CD4-positive, alpha-beta memory T cell (primary cell): Measurements from ENCODE around the gene JAK1. TPM values are rescaled to one million over a fixed set of nuclear protein-coding genes. Genes with fewer than 3 reads are reported as not detected.

Experiments
- CTCF ChIA-PET: fragments of 350-600 bp; sonication (Branson Sonifier 250); formaldehyde crosslinking; loops from one replicate; lab custom pipeline; 2021; ENCODE audit warnings: inconsistent platforms; ENCODE audit not compliant: partially characterized antibody; lab: Charles Lee
- POLR2A ChIA-PET: fragments of 350-600 bp; sonication (Branson Sonifier 250); formaldehyde crosslinking; loops from one replicate; lab custom pipeline; 2021; ENCODE audit not compliant: partially characterized antibody; lab: Charles Lee
- DNase-seq, 5 donors: peaks; one replicate each; pipeline versions ENCODE4 v3.0.0 to v3.0.0-alpha.2; 2020 to 2022; ENCODE audit warnings: mixed read lengths in 1 of 5
- H3K27ac ChIP-seq: one replicate; pipeline ENCODE4 v1.7.0; 2013; ENCODE audit warnings: low read depth, low read length
- H3K27me3 ChIP-seq: 2 replicates; pipeline ENCODE4 v1.7.0; 2013; ENCODE audit warnings: mild to moderate bottlenecking, low read length, moderate library complexity; ENCODE audit not compliant: insufficient read depth
- H3K36me3 ChIP-seq: 2 replicates; pipeline ENCODE4 v1.7.0; 2013; ENCODE audit warnings: mild to moderate bottlenecking, low read length, moderate library complexity; ENCODE audit not compliant: insufficient read depth
- H3K4me1 ChIP-seq: 2 replicates; pipeline ENCODE4 v1.7.0; 2013; ENCODE audit warnings: mild to moderate bottlenecking, low read length, moderate library complexity; ENCODE audit not compliant: insufficient read depth
- H3K4me3 ChIP-seq, 2 donors: one replicate each; pipeline ENCODE4 v1.7.0; 2013; ENCODE audit warnings: low read length in 2 of 2, mild to moderate bottlenecking in 1 of 2
- H3K9me3 ChIP-seq, 2 donors: one replicate each; pipeline ENCODE4 v1.7.0; 2013; ENCODE audit warnings: low read length in 2 of 2, control low read depth in 1 of 2; ENCODE audit not compliant: control insufficient read depth in 1 of 2
- H3K27ac Mint-ChIP-seq, 7 donors: one replicate each; pipeline ENCODE4 v1.8.0; 2020 to 2021; ENCODE audit warnings: mixed read lengths in 7 of 7, mild to moderate bottlenecking in 6 of 7, inconsistent platforms in 3 of 7, moderate library complexity in 3 of 7
- H3K27me3 Mint-ChIP-seq, 2 donors: one replicate each; pipeline ENCODE4 v1.8.0; 2020 to 2021; ENCODE audit warnings: mixed read lengths in 2 of 2
- H3K36me3 Mint-ChIP-seq, 2 donors: one replicate each; pipeline ENCODE4 v1.8.0; 2020 to 2021; ENCODE audit warnings: mixed read lengths in 2 of 2, inconsistent platforms in 1 of 2, mild to moderate bottlenecking in 1 of 2
- H3K4me1 Mint-ChIP-seq, 4 donors: one replicate each; pipeline ENCODE4 v1.8.0; 2020 to 2021; ENCODE audit warnings: mixed read lengths in 4 of 4, mild to moderate bottlenecking in 1 of 4
- H3K4me3 Mint-ChIP-seq, 8 donors: one replicate each; pipeline ENCODE4 v1.8.0; 2020 to 2021; ENCODE audit warnings: mixed read lengths in 8 of 8, mild to moderate bottlenecking in 7 of 8, moderate library complexity in 6 of 8, inconsistent platforms in 3 of 8
- H3K9me3 Mint-ChIP-seq, 8 donors: one replicate each; pipeline ENCODE4 v1.8.0; 2020 to 2021; ENCODE audit warnings: mixed read lengths in 8 of 8, mild to moderate bottlenecking in 5 of 8, inconsistent platforms in 3 of 8, moderate library complexity in 1 of 8
- intact Hi-C: fragments of 100-400 bp; cut with micrococcal nuclease; formaldehyde crosslinking; loops from one replicate; pipeline ENCODE4 v1.15.1; 2023
- polyA plus RNA-seq, 2 donors: library from polyadenylated mRNA; unstranded; fragments of 300-500 nt; fragmentation: Illumina TruSeq; gene quantifications; one replicate each; pipeline ENCODE4 v1.2.3, GENCODE V29; 2021
- total RNA-seq, 2 experiments: library from RNA; stranded (reverse); gene quantifications; one replicate each; pipeline ENCODE4 v1.2.3, GENCODE V29; 2021

JAK1 gene
- total and polyA plus RNA-seq, 4 experiments from 2014 or later, result 163 to 372 (median 314) TPM

- CTCF ChIA-PET, result no interaction called here
- Histone ChIP-seq H3K36me3 (no peaks in the 10 kb centered on the region), H3K4me1 (no peaks in the 10 kb centered on the region), H3K4me3 (no peak overlapping the region), H3K9me3 (no peaks in the 10 kb centered on the region), H3K27ac (no peak overlapping the region), H3K27me3 (no peaks in the 10 kb centered on the region)
- H3K4me3 Mint-ChIP-seq, result no peak overlapping the region
- peaks cover 0 to 11% of the 10 kb centered on the region in 2 donors for H3K36me3 Mint-ChIP-seq
- H3K27ac Mint-ChIP-seq, result no peak overlapping the region
- H3K27me3 Mint-ChIP-seq, result no peaks in the 10 kb centered on the region
- DNase-seq, result no peak
- intact Hi-C loops, result no loop called here
- H3K4me1 Mint-ChIP-seq, result peaks cover 0 to 8% (median 7%) of the 10 kb centered on the region in 4 donors
- peaks cover 0 to 4% (median 0%) of the 10 kb centered on the region in 8 donors for H3K9me3 Mint-ChIP-seq
- POLR2A ChIA-PET, result no interaction called here
Observed at GRCh38 chr1:64995316-64995715, 29.0 kb upstream of the JAK1 start.

- POLR2A ChIA-PET, result no interaction called here
- peaks cover 0 to 7% (median 3%) of the 10 kb centered on the region in 4 donors for H3K4me1 Mint-ChIP-seq
- H3K9me3 Mint-ChIP-seq, result peaks cover 0 to 3% (median 0%) of the 10 kb centered on the region in 8 donors
- H3K4me3 ChIP-seq, result no peak overlapping the region
- no peak for DNase-seq
- H3K27ac ChIP-seq, result no peak overlapping the region
- no peaks in the 10 kb centered on the region for H3K4me1 ChIP-seq
- H3K27me3 Mint-ChIP-seq, result no peaks in the 10 kb centered on the region
- peaks cover 0 to 3% of the 10 kb centered on the region in 2 donors for H3K36me3 Mint-ChIP-seq
- no peaks in the 10 kb centered on the region for H3K36me3 ChIP-seq
- no peaks in the 10 kb centered on the region for H3K9me3 ChIP-seq
- H3K4me3 Mint-ChIP-seq, result no peak overlapping the region
- H3K27ac Mint-ChIP-seq, result no peak overlapping the region
- no peaks in the 10 kb centered on the region for H3K27me3 ChIP-seq
- CTCF ChIA-PET, result no interaction called here
- intact Hi-C loops, result no loop called here
Observed at GRCh38 chr1:64986903-64987871, 20.8 kb upstream of the JAK1 start.

- Histone ChIP-seq H3K36me3 (no peaks in the 10 kb centered on the region), H3K27me3 (no peaks in the 10 kb centered on the region), H3K4me3 (no peak overlapping the region), H3K4me1 (no peaks in the 10 kb centered on the region), H3K27ac (no peak overlapping the region), H3K9me3 (no peaks in the 10 kb centered on the region)
- Mint-ChIP-seq H3K9me3 (peaks cover 0 to 3% (median 0%) of the 10 kb centered on the region in 8 donors), H3K4me3 (no peak overlapping the region), H3K36me3 (peaks cover 0 to 3% of the 10 kb centered on the region in 2 donors), H3K27ac (no peak overlapping the region), H3K27me3 (no peaks in the 10 kb centered on the region), H3K4me1 (peaks cover 0 to 8% (median 3%) of the 10 kb centered on the region in 4 donors)
- DNase-seq, result no peak
- ChIA-PET CTCF (no interaction called here), POLR2A (no interaction called here)
- intact Hi-C loops, result no loop called here
Observed at GRCh38 chr1:64984737-64985136, 18.4 kb upstream of the JAK1 start.

- Histone ChIP-seq H3K4me3 (no peak overlapping the region), H3K36me3 (no peaks in the 10 kb centered on the region), H3K4me1 (no peaks in the 10 kb centered on the region), H3K27me3 (no peaks in the 10 kb centered on the region), H3K9me3 (no peaks in the 10 kb centered on the region), H3K27ac (no peak overlapping the region)
- intact Hi-C loops, result no loop called here
- POLR2A ChIA-PET, result interaction anchor here (1.3 to 1.6 kb wide), 2 partner anchors 18 to 28 kb away, joined by 3 read pairs; partner anchors contain the start of gene JAK1
- H3K4me3 Mint-ChIP-seq, result no peak overlapping the region
- peak overlapping the region in 1 of 7 donors; percentile 48 for H3K27ac Mint-ChIP-seq
- peaks cover 0 to 3% of the 10 kb centered on the region in 2 donors for H3K36me3 Mint-ChIP-seq
- no peaks in the 10 kb centered on the region for H3K27me3 Mint-ChIP-seq
- H3K4me1 Mint-ChIP-seq, result peaks cover 0 to 8% (median 3%) of the 10 kb centered on the region in 4 donors
- H3K9me3 Mint-ChIP-seq, result peaks cover 0 to 3% (median 0%) of the 10 kb centered on the region in 8 donors
- no peak for DNase-seq
- CTCF ChIA-PET, result no interaction called here
Observed at GRCh38 chr1:64984106-64984505, 17.8 kb upstream of the JAK1 start.

- intact Hi-C loops, result no loop called here
- H3K4me3 ChIP-seq, result no peak overlapping the region
- no peak overlapping the region for H3K27ac ChIP-seq
- Mint-ChIP-seq H3K36me3 (peaks cover 0 to 3% of the 10 kb centered on the region in 2 donors), H3K4me1 (peaks cover 0 to 8% (median 3%) of the 10 kb centered on the region in 4 donors), H3K27ac (no peak overlapping the region), H3K9me3 (peaks cover 0 to 3% (median 0%) of the 10 kb centered on the region in 8 donors), H3K27me3 (no peaks in the 10 kb centered on the region), H3K4me3 (no peak overlapping the region)
- H3K4me1 ChIP-seq, result no peaks in the 10 kb centered on the region
- no peak for DNase-seq
- POLR2A ChIA-PET, result interaction anchor here (1.3 to 1.6 kb wide), 2 partner anchors 17 to 27 kb away, joined by 3 read pairs; partner anchors contain the start of gene JAK1
- no peaks in the 10 kb centered on the region for H3K36me3 ChIP-seq
- CTCF ChIA-PET, result no interaction called here
- no peaks in the 10 kb centered on the region for H3K27me3 ChIP-seq
- H3K9me3 ChIP-seq, result no peaks in the 10 kb centered on the region
Observed at GRCh38 chr1:64983110-64983509, 16.8 kb upstream of the JAK1 start.

- ChIA-PET POLR2A (interaction anchor here (1.5 kb wide), 1 partner anchor 16 kb away, joined by 3 read pairs; no protein-coding TSS in a partner anchor), CTCF (interaction anchor here (0.6 kb wide), 1 partner anchor 16 kb away, joined by 3 read pairs; no protein-coding TSS in a partner anchor)
- H3K36me3 ChIP-seq, result no peaks in the 10 kb centered on the region
- Mint-ChIP-seq H3K27me3 (no peaks in the 10 kb centered on the region), H3K27ac (no peak overlapping the region), H3K4me1 (peaks cover 0 to 8% (median 3%) of the 10 kb centered on the region in 4 donors), H3K36me3 (peaks cover 0 to 3% of the 10 kb centered on the region in 2 donors), H3K9me3 (peaks cover 0 to 3% (median 0%) of the 10 kb centered on the region in 8 donors), H3K4me3 (no peak overlapping the region)
- no peaks in the 10 kb centered on the region for H3K27me3 ChIP-seq
- no peaks in the 10 kb centered on the region for H3K9me3 ChIP-seq
- no peak overlapping the region for H3K4me3 ChIP-seq
- H3K27ac ChIP-seq, result no peak overlapping the region
- no peaks in the 10 kb centered on the region for H3K4me1 ChIP-seq
- DNase-seq, result no peak
- intact Hi-C loops, result no loop called here
Observed at GRCh38 chr1:64981601-64982533, 15.5 kb upstream of the JAK1 start.
